Measurements from ENCODE around the gene EVC.
"Not testable (repeated sequence)": the region's sequence is repeated elsewhere in the genome, so short reads cannot be mapped to it uniquely, and the experiment has no call there.

Gene EVC

GRCh38 chr4:5709207-5709575 lies 1.8 kb upstream of the EVC start:
- DNase-seq = no peak

- DNase-seq = no peak
Observed at GRCh38 chr4:5710065-5710960, 688 bp upstream of the EVC start.

GRCh38 chr4:5711479-5712184 lies 631 bp downstream of the EVC start:
- no peak for DNase-seq

GRCh38 chr4:5712517-5712916 lies 1.5 kb downstream of the EVC start:
- no peak for DNase-seq

GRCh38 chr4:5712931-5713330 lies 1.9 kb downstream of the EVC start:
- DNase-seq = no peak

- no peak for DNase-seq
Observed at GRCh38 chr4:5713861-5714260, 2.9 kb downstream of the EVC start.

DNA sequence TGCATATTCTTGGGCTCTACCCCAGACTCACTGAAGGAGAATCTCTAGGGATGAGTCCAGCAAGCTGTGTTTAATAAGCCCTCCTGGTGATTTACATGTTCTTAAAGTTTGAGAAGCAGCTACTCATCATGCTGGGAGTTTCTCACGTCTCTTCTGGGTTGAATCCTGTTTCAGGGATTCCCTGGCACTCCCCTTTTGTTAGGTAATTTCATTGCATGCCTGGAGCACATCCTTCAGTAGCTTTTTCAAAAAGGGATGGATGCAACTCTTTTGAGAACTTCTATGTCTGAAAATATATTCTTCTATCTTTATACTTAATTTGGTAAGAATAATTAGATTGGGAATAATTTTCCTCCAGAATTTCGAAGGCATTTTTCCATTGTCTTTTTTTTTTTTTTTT lies 4.4 kb downstream of the EVC start:
- DNase-seq = no peak

DNA sequence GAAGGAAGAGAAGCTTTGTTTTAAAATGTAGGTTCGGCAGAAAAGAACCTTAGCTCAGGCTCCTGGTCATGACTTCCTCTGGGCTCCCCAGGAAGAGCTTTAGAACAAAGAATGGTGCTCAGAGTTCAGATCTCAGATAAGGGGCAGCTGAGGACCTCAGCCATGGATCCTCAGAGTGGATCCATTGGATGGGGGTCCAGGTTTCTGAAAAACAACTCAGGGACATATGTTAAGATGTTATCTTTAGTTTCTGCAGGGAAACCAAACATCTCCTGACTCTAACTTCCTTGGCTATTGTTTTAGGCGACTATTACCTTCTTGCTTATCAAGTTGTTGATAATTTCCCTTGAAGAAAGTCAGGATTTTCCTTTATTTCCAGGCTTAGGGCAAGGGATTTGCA lies 5.4 kb downstream of the EVC start:
- DNase-seq = no peak

DNA sequence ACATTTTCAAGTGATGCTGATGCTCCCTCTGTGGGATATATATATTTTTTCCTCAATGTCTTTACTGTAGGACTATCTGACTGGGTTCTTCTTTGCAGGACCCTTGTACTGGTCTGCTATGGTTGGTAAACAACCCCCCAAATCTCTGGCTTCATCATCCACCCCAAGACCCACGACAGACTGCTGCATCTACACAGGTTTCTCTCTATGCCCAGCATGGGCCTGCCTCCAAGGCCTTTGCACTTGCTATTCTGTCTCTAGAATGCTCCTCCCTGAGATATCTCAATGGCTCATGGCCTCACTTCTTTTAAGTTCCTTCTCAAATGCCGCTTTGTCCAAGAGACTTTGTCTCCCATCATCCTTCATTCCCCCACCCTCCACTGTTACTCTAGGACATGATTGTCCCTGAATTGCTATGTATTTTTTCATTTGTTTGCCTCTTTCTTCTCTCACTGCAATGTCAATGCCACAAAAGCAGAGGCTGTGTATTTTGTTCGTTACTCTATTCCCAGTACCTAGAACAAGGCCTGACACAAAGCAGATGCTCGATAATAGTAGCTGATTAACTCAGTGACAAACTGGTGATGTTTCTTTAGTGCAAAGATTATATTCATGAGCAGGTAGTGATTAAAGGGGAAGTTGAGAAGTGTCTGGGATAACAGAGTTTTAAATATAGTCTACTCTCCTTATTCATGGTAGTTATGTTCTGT lies 6.6 kb downstream of the EVC start:
- DNase-seq = no peak

DNA sequence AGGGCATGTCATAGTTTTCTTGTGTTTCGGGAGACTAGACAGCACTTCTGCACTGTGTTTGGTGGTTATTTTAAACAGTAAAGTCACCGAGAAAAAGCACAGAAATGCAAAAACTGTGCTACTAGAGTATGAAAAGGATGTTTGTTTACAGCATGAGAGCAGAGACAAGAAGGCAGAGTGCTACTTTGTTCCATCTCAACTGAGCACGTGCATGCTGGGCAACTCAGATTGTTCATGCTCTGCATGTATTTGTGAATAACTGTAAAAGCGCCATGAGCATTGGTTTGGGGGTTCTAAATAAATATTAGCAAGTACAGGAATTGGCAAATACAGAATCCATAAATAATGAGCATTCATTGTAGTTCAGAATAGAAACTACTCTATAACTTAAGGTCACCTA lies 7.4 kb downstream of the EVC start:
- no peak for DNase-seq

GRCh38 chr4:5719350-5720055 lies 8.5 kb downstream of the EVC start:
- DNase-seq = no peak

DNA sequence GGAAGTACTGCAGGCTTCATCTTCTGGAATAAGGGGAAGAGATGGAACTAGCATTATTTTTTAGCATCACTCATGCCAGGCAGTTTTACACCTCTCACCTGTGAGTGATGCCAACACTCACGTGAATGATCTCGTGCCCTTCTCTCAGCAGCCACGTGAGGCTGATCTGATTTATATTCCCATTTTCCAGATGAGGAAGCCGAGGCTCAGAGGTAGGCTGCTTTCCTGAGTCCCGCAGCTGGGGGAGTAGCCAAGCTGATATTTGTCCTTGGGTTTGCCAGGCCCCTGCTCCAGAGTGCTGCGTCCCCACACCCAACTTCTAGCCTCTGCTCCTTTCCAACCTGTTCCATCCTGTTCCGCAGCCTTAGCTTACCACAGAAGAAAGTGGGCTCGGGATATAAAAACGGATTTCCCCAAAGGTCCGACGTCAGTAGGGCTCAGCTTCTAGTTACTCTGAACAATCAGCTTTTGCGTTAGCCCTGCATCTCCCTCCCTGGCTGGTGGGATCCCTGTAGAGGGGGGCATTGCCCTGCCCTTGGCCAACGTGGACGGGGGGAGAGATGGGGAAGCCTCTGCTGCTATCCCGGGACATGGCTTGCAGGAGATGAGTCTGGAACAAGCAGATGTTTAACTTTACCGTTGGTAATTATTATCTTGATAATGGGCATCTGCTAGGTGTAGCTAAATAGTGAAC lies 9.3 kb downstream of the EVC start:
- DNase-seq = no peak

GRCh38 chr4:5720980-5721379 lies 10.0 kb downstream of the EVC start:
- no peak for DNase-seq

DNA sequence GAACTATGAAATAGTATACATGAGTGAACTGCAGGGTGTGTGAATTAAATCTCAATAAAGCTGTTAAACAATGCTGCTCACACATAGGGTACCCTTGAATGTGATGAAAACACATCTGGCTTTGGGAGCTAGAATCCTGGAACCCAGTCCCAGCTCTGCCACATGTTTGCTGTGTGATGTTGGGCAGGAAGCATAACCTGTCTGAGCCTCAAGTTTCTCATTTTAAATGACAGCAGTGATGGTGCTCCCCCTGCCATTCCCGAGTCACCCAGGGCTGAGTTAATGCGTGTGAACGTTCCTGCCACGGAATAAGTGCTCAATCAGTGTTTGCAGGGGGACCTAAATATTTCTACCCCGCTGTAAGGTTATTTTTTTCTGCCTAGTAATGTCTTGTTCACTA lies 10.9 kb downstream of the EVC start:
- no peak for DNase-seq

DNA sequence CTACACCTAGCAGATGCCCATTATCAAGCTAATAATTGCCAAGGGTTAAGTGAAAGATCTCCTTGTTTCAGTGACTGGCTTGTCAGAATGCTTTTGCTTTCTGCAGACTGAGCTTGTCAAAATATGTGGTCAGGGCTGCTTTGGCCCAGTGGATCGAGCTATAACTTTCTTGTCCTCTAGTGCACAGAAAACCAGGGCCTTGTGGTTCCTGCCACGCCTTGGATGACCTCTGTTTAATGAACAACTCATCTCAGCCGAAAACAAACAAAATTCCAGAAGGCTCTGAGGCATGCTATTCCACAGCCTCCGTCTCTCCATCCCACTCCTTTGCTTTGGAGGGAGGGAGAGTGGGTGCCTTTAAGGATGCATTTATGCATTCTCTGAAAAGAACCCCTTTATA lies 11.3 kb downstream of the EVC start:
- DNase-seq = no peak

DNA sequence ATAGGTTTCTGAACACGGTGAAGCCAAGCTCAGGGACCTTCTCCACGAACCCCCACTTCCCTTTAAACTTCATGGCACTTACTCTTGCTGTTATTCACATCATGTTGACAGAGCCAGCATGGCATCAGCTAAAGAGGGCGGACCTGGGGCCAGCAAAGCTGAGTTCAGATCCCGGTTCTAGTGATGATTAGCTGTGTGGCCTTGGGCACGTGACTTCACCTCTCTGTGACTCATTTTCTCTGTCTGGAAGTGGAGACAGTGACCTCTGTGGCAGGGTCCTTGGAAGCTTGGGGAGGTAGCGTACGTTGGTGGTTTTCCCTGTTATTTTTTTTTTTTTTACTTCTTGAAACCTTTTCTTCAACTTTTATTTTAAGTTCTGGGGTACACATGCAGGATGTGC lies 13.4 kb downstream of the EVC start:
- DNase-seq = no peak

DNA sequence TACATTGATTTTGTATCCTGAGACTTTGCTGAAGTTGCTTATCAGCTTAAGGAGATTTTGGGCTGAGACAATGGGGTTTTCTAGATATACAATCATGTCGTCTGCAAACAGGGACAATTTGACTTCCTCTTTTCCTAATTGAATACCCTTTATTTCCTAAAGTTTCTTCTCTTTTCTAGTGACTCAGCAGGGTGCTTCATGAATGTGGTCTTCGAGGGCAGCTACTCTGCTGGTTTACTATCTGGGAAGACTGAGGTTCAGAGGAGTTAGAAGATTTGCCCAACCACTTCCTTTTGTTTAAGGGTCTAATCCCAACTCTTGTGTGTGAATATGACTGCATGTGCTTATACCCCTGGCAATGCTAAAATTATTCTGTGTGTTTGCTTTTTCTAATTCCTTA lies 17.4 kb downstream of the EVC start:
- not testable (repeated sequence) for DNase-seq

- no peak for DNase-seq
Observed at GRCh38 chr4:5730436-5730835, 19.4 kb downstream of the EVC start.

GRCh38 chr4:5730993-5731990 lies 20.3 kb downstream of the EVC start:
- DNase-seq = no peak

GRCh38 chr4:5732158-5732557 lies 21.2 kb downstream of the EVC start:
- DNase-seq = no peak

- no peak for DNase-seq
Observed at GRCh38 chr4:5734853-5735252, 23.9 kb downstream of the EVC start.

Measured in activated effector memory CD4-positive, alpha-beta T cell treated with Interleukin-2 at 50 U/mL for 16 hours (primary cell).